ENCODE data around the gene PRSS33.

Gene PRSS33

GRCh38 chr16:2757344-2757743 lies 30.0 kb downstream of the PRSS33 start:
- DNase-seq = no peak

- no peak for DNase-seq
Observed at GRCh38 chr16:2756288-2757015, 30.9 kb downstream of the PRSS33 start.

GRCh38 chr16:2755158-2755557 lies 32.2 kb downstream of the PRSS33 start:
- DNase-seq = no peak

GRCh38 chr16:2753733-2754020 lies 33.7 kb downstream of the PRSS33 start:
- DNase-seq = peak; percentile 59

- DNase-seq = peak; percentile 97
Observed at GRCh38 chr16:2752850-2753732, 34.3 kb downstream of the PRSS33 start.

GRCh38 chr16:2752035-2752849 lies 35.1 kb downstream of the PRSS33 start, which contains the start of gene SRRM2:
TSS of gene SRRM2 (plus strand) at chr16:2752638. CDS start at chr16:2756365, 3,727 bp downstream.
- DNase-seq = peak; percentile 99

- peak; percentile 89 for DNase-seq
Observed at GRCh38 chr16:2751577-2752034, 35.8 kb downstream of the PRSS33 start.

- no peak for DNase-seq
Observed at GRCh38 chr16:2749936-2750335, 37.4 kb downstream of the PRSS33 start.

GRCh38 chr16:2749476-2749875 lies 37.9 kb downstream of the PRSS33 start:
- DNase-seq = peak; percentile 25

GRCh38 chr16:2748757-2749455 lies 38.5 kb downstream of the PRSS33 start:
- DNase-seq = peak; percentile 31

- no peak for DNase-seq
Observed at GRCh38 chr16:2745961-2746360, 41.4 kb downstream of the PRSS33 start.

- no peak for DNase-seq
Observed at GRCh38 chr16:2745116-2745890, 42.1 kb downstream of the PRSS33 start.

GRCh38 chr16:2744711-2745110 lies 42.6 kb downstream of the PRSS33 start:
- DNase-seq = no peak

- DNase-seq = no peak
Observed at GRCh38 chr16:2743007-2743810, 44.2 kb downstream of the PRSS33 start.

GRCh38 chr16:2742323-2743006 lies 44.9 kb downstream of the PRSS33 start:
- DNase-seq = no peak

GRCh38 chr16:2741168-2741567 lies 46.2 kb downstream of the PRSS33 start:
- DNase-seq = no peak

- no peak for DNase-seq
Observed at GRCh38 chr16:2740476-2740875, 46.9 kb downstream of the PRSS33 start.

- no peak for DNase-seq
Observed at GRCh38 chr16:2739625-2740430, 47.5 kb downstream of the PRSS33 start.

- no peak for DNase-seq
Observed at GRCh38 chr16:2738615-2739014, 48.7 kb downstream of the PRSS33 start.

Data from NCI-H69 (cell line).